Neural progenitor cell (in vitro differentiated cells): ENCODE data around the gene VEZF1.

Experiments used
- CTCF ChIP-seq: fragments of 200-600 bp; sonication (generic); IDR thresholded peaks from 2 replicates; pipeline ENCODE4 v1.5.1; 2017; ENCODE audit warnings: antibody characterized with exemption, mild to moderate bottlenecking
- EZH2 ChIP-seq: fragments of 200-600 bp; sonication (generic); IDR thresholded peaks from 2 replicates; pipeline ENCODE4 v1.6.1; 2017; ENCODE audit warnings: antibody characterized with exemption, mild to moderate bottlenecking, moderate library complexity
- EZH2phosphoT487 ChIP-seq: fragments of 200-600 bp; sonication (generic); IDR thresholded peaks from 2 replicates; pipeline ENCODE4 v1.6.1; 2017; ENCODE audit warnings: antibody characterized with exemption

- no peak for TF ChIP-seq CTCF
- TF ChIP-seq EZH2 = no peak
- TF ChIP-seq EZH2phosphoT487 = no peak
These were observed 30.8 kb downstream of the VEZF1 start for GRCh38 chr17:57957120-57957850.
